ENCODE measurements around the gene NFATC2.

- no peak for TF ChIP-seq CTCF (IDR thresholded peaks at IDR 0.05; ENCODE audit: poor library complexity)
- TF ChIP-seq EZH2 (IDR thresholded peaks at IDR 0.05; ENCODE audit: borderline replicate concordance): no peak
Observed at GRCh38 chr20:51506527-51507215, 35.8 kb downstream of the NFATC2 start.
